NCI-H1092 treated with DMSO at 0.1 percent for 48 hours (cell line): ENCODE data around the gene HMCN2.
"Not testable (repeated sequence)": the region's sequence is repeated elsewhere in the genome, so short reads cannot be mapped to it uniquely, and the experiment has no call there.

Experiments
- DNase-seq: peaks from one replicate; lab custom pipeline; 2025; lab: John Stamatoyannopoulos, UW

HMCN2 gene

DNA sequence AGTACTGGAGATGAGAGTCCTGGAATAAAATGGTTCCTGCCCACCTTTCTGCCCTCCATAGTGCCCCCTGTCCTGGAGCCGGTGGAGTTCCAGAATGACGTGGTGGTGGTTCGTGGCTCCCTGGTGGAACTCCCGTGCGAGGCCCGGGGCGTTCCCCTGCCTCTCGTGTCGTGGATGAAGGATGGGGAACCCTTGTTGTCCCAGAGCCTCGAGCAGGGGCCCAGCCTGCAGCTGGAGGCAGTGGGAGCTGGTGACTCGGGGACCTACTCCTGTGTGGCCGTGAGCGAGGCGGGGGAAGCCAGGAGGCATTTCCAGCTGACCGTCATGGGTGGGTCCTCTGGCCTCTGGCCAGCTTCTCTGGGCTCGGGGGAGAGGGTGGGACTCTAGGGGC is 128.1 kb downstream of the HMCN2 start:
- DNase-seq = no peak

DNA sequence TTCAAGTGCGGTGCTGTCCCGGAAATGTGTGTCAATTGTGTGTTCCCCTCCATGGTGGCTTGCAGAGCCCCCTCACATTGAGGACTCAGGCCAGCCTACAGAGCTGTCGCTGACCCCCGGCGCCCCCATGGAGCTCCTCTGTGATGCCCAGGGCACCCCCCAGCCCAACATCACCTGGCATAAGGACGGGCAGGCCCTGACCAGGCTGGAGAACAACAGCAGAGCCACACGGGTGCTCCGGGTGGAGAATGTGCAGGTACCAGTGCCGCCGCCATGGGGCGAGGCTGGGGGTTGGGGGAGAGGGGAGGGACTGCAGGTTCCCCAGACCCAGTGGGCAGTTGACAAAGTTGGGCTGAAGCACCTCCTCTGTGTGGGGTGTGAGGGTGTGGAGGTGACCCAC is 128.8 kb downstream of the HMCN2 start:
- no peak for DNase-seq

DNA sequence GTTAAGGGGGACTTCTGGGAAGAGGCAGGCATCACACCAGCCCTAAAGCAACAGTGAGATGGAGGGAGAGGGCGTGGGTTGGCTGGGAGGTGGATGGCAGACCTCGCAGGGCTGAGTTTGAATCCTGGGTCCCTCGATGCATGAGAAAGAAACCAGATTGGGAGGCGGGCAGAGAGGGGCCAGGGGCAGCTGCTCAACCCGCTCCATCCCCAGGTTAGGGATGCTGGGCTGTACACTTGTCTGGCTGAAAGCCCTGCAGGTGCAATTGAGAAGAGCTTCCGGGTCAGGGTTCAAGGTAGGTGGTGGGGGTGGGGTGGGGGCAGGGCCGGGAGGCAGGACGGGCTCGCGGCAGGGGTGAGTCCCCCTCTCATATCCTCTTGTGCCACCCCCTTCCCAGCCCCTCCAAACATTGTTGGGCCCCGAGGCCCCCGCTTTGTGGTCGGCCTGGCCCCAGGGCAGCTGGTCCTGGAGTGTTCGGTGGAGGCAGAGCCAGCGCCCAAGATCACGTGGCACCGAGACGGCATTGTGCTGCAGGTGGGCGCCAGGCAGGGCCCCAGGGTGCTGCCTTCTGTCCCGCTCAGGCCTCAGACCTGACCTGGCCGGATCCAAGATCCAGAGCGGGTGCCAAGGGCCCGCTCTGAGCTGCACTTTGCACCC is 129.4 kb downstream of the HMCN2 start:
- DNase-seq = no peak

DNA sequence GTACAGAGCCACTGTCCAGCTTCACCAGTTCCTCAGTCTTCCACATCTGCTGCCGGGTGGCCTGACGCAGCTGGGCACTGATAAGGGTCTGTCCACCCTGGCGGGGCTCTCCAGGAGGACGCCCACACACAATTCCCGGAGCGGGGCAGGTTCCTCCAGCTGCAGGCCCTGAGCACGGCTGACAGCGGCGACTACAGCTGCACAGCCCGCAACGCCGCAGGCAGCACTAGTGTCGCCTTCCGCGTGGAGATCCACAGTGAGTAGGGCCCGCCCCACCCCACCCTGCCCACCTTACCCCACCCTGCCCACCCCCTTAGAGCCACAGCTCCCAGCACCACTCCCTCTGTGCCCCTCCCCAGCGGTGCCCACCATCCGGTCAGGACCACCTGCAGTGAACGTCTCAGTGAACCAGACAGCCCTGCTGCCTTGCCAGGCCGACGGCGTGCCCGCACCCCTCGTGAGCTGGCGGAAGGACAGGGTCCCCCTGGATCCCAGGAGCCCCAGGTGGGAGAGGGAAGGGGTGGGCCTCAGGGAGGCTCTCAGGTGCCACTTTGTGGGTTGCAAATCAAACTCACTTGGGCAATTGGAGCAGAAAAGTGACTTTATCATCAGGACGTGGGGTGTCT is 130.4 kb downstream of the HMCN2 start:
- no peak for DNase-seq

DNA sequence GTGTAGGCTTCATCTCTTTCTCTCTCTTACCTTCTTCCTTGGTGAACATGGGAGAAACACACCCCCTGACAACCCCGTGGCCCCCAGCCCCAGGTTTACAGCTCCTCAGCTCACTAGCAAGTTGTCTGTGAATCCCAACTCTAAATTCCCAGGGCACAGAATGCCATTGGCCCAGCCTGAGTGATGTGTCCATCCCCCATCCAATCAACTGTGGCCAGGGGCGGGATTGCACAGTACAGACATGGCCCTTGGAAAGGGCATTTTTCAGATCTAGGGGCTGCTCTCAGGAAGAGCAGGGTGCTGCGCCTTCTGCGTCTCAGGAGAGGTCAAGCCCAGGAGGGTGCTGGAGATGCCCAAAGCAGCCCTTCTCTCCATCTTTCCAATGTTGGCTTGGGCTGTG is 131.0 kb downstream of the HMCN2 start:
- DNase-seq = no peak

DNA sequence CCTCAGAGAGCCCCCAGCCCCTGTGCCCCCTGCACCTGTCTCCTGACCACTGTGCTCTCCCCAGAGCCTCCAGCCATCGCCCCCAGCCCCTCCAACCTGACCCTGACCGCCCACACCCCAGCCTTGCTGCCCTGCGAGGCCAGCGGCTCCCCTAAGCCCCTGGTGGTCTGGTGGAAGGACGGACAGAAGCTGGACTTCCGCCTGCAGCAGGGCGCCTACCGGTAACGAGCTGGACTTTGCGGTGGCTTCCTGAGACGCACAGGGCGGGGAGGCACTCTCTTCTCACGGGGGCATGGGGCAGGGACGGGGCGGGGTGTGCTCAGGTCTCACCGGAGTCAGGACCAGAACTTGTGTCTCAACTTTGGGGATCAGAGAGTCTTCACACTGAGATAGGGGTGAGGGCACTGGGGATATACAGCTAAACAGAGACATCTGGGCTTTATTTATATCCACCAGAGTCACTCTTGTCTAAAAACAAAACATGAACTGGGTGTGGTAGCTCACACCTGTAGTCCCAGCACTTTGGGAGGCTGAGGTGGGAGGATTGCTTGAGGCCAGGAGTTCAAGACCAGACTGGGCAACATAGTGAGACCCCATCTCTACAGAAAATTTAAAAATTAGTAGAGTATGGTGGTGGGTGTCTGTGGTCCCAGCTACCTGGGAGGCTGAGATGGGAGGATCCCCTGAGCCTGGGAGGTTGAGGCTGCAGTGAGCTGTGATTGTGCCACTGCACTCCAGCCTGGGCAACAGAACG is 133.1 kb downstream of the HMCN2 start:
- DNase-seq = no peak

DNA sequence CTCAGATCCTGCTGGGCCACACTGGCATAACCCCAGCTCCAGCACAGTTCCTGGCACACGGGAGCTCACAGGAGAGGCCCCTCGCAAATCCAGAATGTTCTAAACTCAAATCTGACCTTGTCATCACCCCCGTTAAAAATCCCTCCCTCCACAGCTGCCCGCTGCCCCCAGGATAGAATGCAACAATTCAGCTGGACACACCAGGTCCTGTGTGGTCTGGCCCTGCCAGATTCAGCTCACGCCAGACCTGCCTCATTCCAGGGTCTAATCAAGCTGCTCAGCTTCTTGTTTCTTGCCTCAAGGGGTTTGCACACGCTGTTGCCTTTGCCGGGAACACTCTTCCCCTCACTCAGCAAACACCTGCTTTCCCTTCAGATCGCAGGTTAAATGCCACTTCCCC is 134.2 kb downstream of the HMCN2 start:
- DNase-seq = no peak

DNA sequence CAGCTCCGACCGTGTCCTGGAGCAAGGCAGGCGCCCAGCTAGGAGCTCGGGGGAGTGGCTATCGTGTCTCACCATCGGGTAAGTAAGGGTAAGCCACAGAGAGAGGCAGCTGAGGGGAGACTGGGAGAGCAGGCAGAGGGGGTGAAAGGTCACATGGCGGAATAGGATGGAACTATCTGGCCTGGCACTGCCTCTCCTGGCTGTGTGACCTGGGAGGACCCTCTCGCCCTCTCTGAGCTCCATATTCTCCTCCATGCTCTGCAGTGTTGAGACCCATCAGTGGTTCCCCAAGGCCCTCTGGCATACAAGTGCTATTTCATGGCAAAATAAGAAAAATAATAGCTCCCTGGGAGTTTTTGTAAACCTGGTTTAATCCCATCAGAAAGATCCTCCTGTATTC is 135.3 kb downstream of the HMCN2 start:
- DNase-seq = no peak

DNA sequence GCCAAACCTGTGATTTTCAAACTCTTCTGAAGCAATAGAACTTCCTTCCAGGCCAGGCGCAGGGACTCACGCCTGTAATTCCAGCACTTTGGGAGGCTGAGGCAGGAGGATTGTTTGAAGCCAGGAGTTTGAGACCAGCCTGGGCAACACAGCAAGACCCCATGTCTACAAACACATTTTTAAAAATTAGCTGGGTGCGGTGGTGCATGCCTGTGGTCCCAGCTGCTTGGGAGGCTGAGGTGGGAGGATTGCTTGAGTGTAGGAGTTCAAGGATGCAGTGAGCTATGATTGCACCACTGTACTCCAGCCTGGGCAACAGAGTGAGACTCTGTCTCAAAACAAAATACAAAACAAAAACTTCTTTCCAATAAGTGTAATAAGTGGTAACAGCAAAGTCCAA is 136.2 kb downstream of the HMCN2 start:
- not testable (repeated sequence) for DNase-seq

DNA sequence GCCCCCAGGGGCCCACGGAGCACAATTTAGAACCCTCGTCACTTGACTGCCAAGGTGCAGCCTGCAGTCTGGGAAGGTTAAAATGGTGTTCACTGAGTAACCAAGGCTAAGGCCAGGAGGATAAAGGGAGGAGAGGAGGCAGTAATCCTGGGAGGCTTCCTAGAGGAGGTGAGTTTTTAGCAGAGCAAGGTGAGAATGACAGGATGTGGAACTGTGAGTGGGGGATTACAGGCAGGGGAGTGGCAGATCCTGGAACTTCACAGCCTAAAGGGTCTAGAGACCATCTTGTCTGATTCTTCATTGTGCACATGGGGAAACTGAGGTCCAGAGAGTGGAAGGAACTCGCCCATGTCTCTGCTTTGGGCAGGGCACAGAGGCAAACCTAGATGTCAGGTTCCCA is 136.7 kb downstream of the HMCN2 start:
- no peak for DNase-seq

DNA sequence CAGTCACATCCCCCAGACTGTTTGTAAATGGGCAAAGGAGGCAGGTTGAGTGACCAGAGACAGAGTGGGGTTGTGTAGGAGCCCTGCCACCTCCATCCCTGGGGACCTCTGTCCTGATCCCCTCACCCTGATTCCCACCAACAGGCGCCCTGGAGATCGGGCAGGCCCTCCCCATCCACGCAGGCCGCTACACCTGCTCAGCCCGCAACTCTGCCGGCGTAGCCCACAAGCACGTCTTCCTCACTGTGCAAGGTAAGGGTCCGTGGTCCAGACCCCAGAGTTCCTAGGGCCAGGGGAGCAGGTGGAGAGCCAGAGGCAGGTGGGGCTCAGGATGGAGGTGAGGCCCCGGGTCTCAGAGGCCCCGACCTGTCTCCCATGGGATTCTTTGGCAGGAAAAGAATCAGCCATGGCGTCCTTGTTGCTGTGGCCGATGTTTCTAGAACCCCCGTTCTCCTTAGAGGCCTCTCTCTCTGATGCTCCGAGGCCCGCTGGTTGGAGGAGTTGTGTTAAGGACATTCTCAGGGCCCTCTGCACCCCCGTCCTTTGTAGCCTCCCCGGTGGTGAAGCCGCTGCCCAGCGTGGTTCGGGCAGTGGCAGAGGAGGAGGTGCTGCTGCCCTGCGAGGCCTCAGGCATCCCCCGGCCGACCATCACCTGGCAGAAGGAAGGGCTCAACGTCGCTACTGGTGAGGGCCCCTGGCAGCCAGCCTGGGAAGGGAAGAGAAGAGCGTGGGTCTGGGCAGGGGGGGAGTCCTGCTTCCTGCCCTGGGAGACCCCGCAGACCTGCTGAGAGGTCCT is 137.3 kb downstream of the HMCN2 start:
- DNase-seq = no peak

DNA sequence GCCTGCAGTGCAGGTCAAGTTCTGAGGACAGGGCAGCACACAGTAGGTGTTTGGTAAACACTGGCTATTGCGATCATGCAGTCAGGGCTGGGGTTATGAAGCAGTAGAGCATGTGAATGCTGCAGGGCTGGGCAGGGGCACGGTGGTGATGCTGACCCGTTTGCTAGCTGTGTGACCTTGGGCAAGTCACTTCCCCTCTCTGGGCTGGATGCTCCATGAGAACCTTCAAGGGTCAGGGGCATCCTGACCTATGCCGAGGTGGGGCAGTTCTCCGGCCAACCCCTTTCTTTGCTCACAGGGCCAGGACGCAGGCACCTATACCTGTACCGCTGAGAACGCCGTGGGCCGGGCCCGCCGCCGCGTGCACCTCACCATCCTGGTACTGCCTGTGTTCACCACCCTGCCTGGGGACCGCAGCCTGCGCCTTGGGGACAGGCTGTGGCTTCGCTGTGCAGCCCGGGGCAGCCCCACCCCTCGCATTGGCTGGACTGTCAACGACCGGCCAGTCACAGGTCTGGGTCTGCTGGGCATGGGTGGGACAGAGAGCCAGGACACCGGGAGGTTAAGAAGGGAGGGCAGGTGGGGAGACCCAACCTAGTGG is 140.2 kb downstream of the HMCN2 start:
- DNase-seq = no peak

DNA sequence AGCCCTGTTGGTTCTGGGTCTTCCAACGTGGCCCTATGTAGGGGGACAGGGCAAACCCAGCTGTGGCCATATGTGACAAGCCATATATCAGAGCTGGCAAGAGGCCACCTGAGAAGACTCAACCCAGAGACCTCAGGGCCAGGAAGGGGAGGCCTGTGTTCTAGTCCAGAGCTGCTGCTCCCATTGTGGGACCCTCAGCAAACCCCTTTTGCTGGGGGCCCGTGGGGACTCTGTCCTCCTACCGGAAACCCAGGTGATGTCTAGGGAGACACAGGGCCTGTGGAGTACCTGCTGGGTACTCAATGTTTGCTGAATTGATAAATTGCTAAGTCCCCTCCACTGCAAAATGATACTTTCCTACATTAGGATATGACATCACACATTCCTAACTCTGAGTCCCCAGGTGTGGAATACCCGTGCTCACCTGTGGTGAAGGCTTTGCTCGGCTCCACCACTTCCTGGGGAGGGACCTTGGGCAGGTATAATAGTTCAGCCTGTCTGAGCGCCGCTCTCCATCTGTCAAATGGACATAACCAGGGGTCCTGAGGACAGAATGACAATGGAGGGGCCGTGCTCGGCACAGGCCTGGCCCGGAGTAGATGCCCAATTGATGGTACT is 140.8 kb downstream of the HMCN2 start:
- DNase-seq = no peak

DNA sequence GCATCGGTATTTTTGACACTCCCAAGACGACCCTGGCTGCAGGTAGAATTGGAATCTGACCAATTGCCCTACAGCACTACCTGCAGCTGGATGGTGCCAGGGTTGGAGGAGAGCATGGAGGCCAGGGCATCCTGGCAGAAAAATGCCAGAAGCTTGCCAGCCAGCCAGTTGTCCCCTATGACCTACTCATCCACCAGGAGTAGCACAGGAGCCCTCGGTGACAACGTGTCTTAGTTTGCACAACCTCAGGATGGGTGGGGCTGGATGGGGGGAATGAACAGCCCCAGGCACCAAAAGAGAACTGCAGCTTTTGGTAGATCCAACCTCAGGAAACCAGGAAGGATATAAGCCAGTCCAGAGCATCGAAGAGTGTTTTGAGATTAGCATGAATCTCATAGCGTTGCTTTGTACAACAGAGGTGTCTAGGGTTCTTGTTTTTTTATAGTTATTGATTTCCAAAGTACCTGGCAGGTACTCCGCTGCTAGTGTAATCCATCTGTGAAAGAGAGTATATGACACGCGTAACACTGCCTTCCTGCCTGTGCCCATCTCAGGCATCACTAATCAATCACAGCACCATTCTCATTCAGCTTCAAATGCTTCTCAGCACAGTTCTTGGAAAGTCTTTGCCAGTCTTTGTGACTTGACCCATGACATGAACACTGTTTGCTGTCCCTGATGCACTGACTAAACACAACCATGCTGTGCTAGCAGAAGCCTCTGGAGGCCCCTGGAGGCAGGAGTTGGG is 142.5 kb downstream of the HMCN2 start:
- no peak for DNase-seq

DNA sequence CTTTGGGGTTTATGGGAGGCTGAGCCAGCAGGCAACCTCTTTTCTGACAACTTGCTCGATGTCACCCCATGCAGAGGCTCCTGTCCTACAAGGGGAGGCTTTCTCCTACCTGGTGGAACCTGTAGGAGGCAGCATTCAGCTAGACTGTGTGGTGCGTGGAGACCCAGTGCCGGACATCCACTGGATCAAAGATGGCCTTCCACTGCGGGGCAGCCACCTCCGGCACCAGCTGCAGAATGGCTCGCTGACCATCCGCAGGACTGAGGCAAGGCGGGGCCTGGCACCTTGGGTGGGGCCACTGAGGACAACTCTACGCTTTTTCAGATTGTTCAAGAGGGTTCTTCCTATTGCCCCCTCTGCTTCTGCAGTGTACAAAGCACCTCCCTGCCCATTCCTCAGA is 143.1 kb downstream of the HMCN2 start:
- DNase-seq = no peak

DNA sequence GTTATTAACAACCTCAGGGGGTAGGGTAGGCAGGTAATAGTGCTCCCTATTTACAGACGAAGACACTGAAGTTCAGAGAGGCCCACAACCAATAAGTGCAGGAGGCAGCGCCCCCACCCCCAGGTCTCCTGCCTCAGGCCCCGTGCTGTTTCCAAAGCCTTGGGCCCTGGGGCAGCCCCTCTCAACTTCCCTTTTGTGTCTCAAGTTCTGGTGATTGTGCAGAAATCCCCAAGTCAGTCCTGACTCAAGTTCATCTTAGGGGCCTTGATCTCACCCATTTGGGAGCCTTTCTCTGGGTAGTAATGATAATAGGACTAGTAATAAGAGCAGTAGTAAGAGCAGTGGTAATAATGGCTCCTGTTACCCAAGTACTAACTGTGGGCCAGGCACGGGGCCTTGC is 143.7 kb downstream of the HMCN2 start:
- no peak for DNase-seq

DNA sequence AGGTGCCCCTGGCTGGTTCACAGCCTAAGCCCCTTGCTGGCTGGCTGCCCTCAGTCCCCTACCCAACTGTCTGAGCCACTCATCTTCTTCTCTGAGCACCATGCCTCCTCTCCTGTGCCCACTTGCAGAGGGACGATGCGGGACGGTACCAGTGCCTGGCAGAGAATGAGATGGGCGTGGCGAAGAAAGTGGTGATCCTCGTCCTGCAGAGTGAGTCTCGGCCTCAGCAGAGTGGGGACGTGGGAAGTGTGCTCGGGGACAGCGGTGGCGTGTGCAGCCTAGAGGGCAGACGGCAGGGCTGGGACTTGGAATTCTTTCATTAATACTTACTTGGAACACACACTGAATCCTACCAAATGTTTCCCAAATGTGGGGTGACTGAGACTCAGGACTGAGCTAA is 144.9 kb downstream of the HMCN2 start:
- no peak for DNase-seq

DNA sequence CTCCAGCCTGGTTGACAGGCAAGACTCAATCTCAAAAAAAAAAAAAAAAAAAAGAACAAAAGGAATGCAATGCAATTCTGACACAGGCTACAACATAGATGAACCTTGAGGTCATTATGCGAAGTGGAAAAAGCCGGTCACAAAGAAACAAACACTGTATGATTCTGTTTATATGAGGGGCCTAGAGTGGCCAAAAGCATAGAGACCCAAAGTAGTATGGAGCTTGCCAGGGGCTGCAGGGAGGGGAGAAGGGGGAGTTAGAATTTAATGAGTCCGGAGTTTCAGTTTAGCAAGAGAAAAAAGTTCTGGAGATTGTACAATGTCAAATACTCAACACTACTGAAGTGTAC is 146.0 kb downstream of the HMCN2 start:
- no peak for DNase-seq

DNA sequence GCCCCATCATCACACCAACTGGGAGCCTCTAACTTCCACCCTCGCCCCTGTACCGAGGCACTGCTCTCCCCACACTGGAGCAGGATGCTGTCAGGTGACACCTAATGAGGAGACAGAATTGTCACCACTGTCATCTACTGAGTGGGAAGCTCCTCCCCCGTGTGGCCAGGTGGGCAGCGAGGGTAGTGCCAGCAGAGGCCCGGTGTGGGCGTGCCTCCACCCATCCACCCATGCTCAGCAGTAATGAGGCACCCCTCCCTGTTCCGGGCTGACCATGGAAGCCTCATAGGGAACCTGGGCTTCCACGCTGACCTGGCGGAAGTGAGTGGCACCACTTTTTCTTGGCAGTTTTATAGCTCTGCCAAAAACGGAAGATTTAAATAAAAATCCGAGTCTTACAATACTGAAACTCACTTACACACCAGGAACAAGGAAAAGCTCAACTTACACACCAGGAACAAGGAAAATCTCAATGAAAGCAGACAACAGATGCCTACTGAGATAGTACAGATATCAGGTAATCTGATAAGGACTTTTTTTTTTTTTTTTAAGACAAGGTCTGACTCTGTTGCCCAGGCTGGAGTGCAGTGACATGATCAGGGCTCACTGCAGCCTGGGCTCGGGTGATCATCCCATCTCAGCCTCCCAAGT is 148.6 kb downstream of the HMCN2 start:
- no peak for DNase-seq

DNA sequence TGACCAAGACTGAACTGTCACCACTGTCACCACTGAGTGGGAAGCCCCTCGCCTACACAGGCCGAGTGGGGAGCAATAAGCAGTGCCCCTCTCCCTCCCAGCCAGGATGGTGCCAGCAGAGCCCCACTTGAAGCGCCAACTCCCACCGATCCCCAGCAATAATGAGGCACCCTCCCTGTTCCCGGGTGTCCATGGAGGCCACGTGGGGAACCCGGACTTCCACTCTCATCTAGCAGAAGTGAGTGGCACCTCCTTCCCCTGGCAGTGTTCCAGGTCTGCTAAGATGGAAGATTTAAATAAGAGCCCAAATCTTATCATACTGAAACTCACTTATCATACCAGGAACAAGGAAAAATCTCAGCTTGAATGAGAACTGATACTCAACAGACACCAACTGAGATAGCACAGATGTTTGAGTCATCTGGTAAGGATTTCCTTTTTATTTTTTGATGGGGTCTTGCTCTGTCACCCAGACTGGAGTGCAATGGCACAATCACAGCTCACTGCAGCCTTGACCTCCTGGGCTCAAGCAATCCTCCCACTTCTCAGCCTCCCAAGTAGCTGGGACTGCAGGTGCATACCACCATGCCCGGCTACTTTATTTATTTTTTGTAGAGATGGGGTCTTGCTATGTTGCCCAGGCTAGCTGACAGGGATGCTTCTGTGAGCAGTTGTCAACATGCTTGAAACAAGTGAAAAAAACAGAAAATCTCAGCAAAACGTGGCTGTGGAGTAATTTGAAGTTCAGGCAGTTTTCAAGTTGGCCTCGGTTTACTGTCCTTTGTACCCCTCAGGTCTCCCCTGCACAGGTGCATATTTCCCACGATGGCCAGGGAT is 149.6 kb downstream of the HMCN2 start:
- DNase-seq = no peak
